GM12874 (cell line): ENCODE data around the gene DET1.

Experiments
- TF ChIP-seq, protein P1 (sequence below): IDR thresholded peaks from 2 replicates; pipeline ENCODE4 v1.5.1; 2011; ENCODE audit warnings: low read depth, mild to moderate bottlenecking, control low read depth, low read length, moderate library complexity; ENCODE audit not compliant: insufficient read depth

Gene DET1

DNA sequence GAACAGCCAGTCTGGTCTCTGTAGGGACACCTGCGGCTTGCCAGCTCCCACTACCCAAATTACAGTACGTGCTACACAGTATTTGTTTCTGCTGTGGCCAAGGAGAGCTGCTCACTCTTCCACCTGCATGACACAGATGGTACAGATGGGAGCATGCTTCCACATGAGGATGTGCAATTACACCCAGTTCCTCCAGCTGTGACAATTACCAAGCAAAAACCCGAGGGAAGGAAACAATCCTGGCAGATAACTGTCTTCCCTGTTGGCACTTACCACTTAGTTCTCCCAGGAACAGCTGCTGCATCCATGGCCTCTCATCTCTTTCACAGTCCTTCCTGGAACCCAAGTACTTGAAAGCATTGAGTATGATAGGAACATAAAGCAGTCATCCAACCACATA, 34.4 kb downstream of the DET1 start:
- TF ChIP-seq, protein P1, sequence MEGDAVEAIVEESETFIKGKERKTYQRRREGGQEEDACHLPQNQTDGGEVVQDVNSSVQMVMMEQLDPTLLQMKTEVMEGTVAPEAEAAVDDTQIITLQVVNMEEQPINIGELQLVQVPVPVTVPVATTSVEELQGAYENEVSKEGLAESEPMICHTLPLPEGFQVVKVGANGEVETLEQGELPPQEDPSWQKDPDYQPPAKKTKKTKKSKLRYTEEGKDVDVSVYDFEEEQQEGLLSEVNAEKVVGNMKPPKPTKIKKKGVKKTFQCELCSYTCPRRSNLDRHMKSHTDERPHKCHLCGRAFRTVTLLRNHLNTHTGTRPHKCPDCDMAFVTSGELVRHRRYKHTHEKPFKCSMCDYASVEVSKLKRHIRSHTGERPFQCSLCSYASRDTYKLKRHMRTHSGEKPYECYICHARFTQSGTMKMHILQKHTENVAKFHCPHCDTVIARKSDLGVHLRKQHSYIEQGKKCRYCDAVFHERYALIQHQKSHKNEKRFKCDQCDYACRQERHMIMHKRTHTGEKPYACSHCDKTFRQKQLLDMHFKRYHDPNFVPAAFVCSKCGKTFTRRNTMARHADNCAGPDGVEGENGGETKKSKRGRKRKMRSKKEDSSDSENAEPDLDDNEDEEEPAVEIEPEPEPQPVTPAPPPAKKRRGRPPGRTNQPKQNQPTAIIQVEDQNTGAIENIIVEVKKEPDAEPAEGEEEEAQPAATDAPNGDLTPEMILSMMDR: no peak

DNA sequence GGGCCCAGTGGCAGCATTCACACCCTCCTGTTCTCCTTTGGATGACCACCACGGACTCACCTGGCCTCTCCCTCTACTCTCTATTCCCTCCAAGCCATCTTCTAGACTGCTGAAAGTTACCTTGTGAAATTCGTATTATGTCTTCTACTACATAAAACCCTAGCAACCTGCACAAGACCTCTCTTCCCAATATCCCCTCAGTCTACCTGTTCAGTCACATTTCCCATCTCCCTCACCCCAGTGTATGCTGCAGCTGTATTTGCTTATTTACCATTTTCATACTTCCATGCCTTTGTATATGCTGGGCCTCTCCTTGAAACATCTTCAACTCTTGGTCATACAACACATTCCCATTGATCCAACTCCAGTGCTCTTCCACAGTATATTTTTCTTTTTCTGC, 35.3 kb downstream of the DET1 start:
- TF ChIP-seq, protein P1: no peak

DNA sequence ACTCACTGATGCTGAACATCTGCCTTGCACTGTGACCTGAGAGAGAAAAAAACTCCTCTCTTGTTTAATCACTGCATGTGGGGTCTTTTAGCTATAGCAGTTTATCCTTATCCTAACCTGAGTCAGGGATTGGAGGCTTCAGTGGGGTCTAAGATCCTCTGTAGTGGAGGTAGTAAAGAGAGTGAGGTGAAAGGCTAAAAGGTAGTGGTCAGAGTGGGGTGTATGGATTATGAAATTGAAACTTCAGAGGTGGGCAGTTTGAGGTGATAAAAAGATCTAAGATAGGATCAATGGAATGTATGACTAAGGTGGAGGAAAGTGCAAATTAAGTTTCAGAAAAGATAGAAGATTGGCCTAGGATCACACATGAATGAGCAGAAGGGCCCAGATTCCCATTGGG, 36.5 kb downstream of the DET1 start:
- TF ChIP-seq, protein P1: no peak

DNA sequence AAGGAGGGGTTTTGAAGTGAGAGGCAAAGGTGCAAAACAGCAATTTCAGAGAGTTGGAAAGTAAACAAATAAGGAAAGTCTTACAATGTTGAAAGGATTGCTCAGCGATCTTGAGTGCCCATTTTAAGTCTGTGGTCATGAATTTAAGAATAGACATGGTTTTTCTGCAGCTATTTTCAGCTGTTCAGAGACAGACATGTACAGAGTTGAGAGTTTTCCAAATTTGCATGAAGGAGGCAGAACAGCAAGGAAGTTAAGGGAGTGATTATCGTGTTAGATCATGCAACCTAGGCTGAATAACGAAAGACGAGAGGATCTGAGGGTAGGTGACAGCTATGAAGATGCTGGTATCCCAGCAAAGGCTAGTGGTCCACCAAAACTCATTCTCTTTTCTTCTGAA, 37.2 kb downstream of the DET1 start:
- TF ChIP-seq, protein P1: no peak

DNA sequence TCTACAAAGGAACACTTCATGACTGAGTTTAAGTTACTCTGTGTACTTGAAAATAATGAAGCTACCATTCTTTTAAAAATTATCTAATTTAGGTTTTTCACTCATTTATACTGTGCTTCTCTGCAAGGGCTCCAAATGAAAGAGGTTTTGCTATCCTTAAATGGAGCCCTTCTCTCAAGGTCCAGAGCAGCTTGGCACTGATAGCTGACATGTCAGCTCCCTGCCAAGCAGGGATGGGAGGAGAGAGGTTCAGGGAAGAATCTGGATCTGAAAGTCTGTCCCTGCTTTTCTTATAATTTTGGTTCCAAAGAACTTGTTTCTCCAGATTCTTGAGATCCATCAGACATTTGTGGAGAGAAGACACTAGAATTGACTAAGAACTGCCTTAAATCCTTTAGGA, 39.9 kb downstream of the DET1 start:
- TF ChIP-seq, protein P1: no peak

DNA sequence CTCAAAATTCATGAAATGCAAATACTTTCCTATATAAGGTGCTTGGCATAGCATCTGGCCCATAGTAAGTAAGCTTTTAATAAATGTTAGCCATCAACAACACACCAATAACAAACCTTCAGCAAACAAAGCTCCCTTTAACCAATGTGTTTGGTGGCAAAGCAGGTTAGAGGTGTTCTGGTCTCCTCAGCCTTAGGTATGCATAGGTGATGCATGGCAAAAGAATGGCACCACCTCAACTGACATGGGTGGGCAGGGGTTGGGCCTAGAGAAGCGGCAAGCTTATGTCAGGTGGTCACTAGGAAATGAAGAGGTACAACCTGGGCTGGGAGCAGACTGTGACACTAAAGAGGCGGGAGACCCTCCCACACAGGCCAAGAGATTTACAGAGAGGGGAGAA, 40.8 kb downstream of the DET1 start:
- TF ChIP-seq, protein P1: no peak

DNA sequence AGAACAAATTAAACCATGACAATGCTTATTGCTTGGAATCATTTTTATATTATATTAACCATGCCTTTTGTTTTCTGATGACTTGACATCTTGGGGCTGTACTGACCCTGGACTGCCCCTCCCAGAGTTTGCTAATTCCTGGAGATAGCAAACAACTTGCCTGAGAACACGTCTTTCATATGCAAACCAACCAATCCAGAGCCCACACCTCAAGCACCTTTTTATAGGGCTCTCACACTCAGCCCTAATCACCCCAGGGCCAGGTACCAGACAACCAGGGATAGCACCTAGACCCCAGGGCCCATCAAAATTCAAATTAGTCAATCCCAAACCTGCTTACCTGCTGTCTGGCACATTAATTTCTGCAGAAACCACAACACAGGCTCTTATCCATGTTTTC, 42.0 kb downstream of the DET1 start:
- TF ChIP-seq, protein P1: no peak

DNA sequence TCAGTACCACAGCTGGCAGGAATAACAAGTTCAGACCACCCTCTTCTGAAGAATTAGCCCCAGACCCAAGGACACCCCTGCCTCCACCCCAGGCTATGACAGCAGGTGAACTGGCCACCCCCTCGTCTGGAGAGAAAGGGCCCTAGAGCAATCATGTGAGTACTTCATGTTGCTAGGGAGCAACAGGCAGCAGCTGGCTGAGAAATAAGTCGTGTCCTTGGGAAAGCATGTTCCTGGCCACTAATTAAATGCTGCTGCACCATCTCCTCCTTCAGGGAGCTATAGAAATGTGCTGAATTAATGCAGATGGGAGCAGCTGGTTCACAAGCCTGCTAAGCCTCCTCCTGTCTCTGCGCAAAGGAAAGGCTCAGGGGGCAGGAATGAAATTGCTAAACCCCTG, 47.5 kb downstream of the DET1 start:
- TF ChIP-seq, protein P1: no peak
